Tibial nerve (tissue), 4 donors: ENCODE measurements around the gene RBP2.

Experiments used
- CTCF ChIP-seq, 5 experiments: fragments of 200-600 bp in 3 of 5; fragments of 450-650 bp in 2 of 5; sonication (generic) in 3 of 5; IDR thresholded peaks; one replicate each; pipeline ENCODE4 v1.5.1; 2016 to 2019; ENCODE audit warnings: antibody characterized with exemption in 5 of 5, mild to moderate bottlenecking in 3 of 5, moderate library complexity in 2 of 5
- EP300 ChIP-seq, 2 donors: sonication (generic); formaldehyde crosslinking; IDR thresholded peaks; one replicate each; pipeline ENCODE4 v1.6.1; 2017; ENCODE audit warnings: antibody characterized with exemption in 2 of 2, mild to moderate bottlenecking in 1 of 2

- TF ChIP-seq CTCF (IDR thresholded peaks at IDR 0.05) (no peak), EP300 (IDR thresholded peaks at IDR 0.05) (no peak)
Measured at GRCh38 chr3:139491966-139492365, 15.7 kb upstream of the RBP2 start.
